ENCODE data around the gene ZNF688. TPM values are rescaled to one million over a fixed set of nuclear protein-coding genes. Genes with fewer than 3 reads are reported as not detected.

Gene ZNF688
- total and polyA plus RNA-seq, 2 of the 13 experiments (the other 11 are each of a cell fraction or from before 2014, with no cell fraction given) = 2.4 to 5.4 TPM

GRCh38 chr16:30558789-30559377, 12.6 kb downstream of the ZNF688 start (continued):
- TF ChIP-seq NR2F6 (IDR thresholded peaks at IDR 0.05) = no peak
- TF ChIP-seq NR2F6 (CRISPR knock-in tag; IDR thresholded peaks at IDR 0.05) = no peak
- TF ChIP-seq TP53 (CRISPR knock-in tag; conservative IDR thresholded peaks at IDR 0.05) = no peak
- no peak for TF ChIP-seq FOXO4 (CRISPR knock-in tag; conservative IDR thresholded peaks at IDR 0.05)
- TF ChIP-seq KDM1A (CRISPR knock-in tag; IDR thresholded peaks at IDR 0.05) = peak; percentile 68; the same call in 1 of the 2 replicates
- TF ChIP-seq ZNF503 (CRISPR knock-in tag; IDR thresholded peaks at IDR 0.05) = no peak
- peak; percentile 68; the same call in 1 of the 2 replicates for TF ChIP-seq TIGD3 (CRISPR knock-in tag; IDR thresholded peaks at IDR 0.05; ENCODE audit: borderline replicate concordance)
- TF ChIP-seq TBX3 (IDR thresholded peaks at IDR 0.05; ENCODE audit: borderline replicate concordance) = no peak
- TF ChIP-seq KLF13 (CRISPR knock-in tag; IDR thresholded peaks at IDR 0.05) = peak; percentile 67; the same call in 1 of the 2 replicates
- no peak for TF ChIP-seq ELF3 (CRISPR knock-in tag; IDR thresholded peaks at IDR 0.05)
- TF ChIP-seq SKIL (CRISPR knock-in tag; IDR thresholded peaks at IDR 0.05; ENCODE audit: borderline replicate concordance) = no peak
- TF ChIP-seq HHEX (CRISPR knock-in tag; IDR thresholded peaks at IDR 0.05) = no peak
- no peak for TF ChIP-seq ZNF577 (CRISPR knock-in tag; IDR thresholded peaks at IDR 0.05; ENCODE audit: borderline replicate concordance, low read depth)
- TF ChIP-seq ZNF850 (CRISPR knock-in tag; conservative IDR thresholded peaks at IDR 0.05) = no peak
- no peak for TF ChIP-seq PAF1 (CRISPR knock-in tag; IDR thresholded peaks at IDR 0.05)
- no peak for TF ChIP-seq TCF7 (IDR thresholded peaks at IDR 0.05; ENCODE audit: low read depth)
- TF ChIP-seq CREB1 (IDR thresholded peaks at IDR 0.05) = no peak
- TF ChIP-seq CREB1 (CRISPR knock-in tag; IDR thresholded peaks at IDR 0.05) = no peak
- TF ChIP-seq ZBTB38 (CRISPR knock-in tag; IDR thresholded peaks at IDR 0.05) = no peak
- TF ChIP-seq ZNF354B (CRISPR knock-in tag; IDR thresholded peaks at IDR 0.05) = no peak
- TF ChIP-seq ZNF431 (CRISPR knock-in tag; IDR thresholded peaks at IDR 0.05; ENCODE audit: borderline replicate concordance, low read depth) = no peak
- no peak for TF ChIP-seq ZHX1 (CRISPR knock-in tag; IDR thresholded peaks at IDR 0.05; ENCODE audit: low read depth)
- TF ChIP-seq ZFP90 (CRISPR knock-in tag; IDR thresholded peaks at IDR 0.05; ENCODE audit: borderline replicate concordance) = no peak

All from HepG2 (cell line).